GM21528 (cell line): ENCODE data around the gene NTPCR.
A peak's percentile ranks its signal among the peaks of the same experiment; 100 is the strongest.
"Not testable (repeated sequence)": the region's sequence is repeated elsewhere in the genome, so short reads cannot be mapped to it uniquely, and the experiment has no call there.

ENCODE experiments used
- ATAC-seq: cut with Tn5 transposase; IDR thresholded peaks from one replicate; pipeline ENCODE4 v1.9.1; 2021; ENCODE audit warnings: mild to moderate bottlenecking, moderate library complexity; ENCODE audit not compliant: unreplicated experiment, low FRiP score

The NTPCR gene, protein sequence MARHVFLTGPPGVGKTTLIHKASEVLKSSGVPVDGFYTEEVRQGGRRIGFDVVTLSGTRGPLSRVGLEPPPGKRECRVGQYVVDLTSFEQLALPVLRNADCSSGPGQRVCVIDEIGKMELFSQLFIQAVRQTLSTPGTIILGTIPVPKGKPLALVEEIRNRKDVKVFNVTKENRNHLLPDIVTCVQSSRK

DNA sequence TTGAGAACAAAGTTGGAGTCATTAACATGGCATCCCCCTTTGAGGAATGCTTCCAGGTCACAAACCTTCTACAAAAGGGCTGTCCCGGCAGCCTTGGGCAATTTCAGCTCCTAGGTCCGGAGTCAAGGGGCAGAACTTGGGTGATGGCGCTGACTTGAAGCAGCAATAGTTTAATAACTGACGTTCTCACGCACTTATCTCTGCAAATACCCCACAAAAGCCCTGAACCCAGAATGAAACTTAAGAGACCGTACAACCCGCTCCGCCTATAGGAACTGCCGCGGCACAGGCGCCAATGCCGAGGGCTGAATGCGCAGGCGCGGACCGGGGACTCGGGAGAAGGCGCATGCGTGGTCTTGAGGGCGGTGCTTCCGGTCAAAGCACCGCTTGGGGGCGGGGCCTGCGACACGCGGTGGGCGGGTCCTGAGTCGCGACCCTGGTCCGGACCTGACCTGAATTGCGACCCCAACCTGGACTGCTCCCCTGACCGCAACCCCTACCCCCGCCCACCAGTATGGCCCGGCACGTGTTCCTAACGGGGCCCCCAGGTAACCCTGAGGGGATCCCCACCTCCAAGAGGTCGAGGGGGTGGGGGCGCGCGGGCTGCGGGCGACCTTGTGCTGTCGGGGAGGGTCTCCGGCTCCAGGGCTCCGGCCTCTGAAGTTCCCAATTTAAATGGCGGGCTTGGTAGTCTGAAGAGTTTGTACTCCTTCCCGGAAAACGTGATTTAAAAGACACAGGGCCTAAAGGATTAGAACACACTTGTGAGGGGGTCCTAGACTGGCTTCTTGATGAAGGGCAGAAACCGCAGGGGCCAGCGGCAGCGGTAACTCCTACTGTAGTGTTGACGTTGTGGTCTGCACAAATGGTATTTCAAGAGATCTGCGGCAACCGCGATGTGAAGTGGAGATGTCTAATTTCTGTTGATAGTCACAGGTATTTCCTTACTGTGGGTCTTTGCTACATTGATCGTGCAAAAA lies at the start of gene NTPCR:
TSS of gene NTPCR (plus strand) at position 415 of the 980 bp plus-strand sequence. CDS start at position 515, 100 bp downstream.
- peak; percentile 89 for ATAC-seq

- no peak for ATAC-seq
These were observed 49.6 kb upstream of the NTPCR start for GRCh38 chr1:232900818-232901217.

- no peak for ATAC-seq
These were observed 49.2 kb upstream of the NTPCR start for GRCh38 chr1:232901255-232901654.

- ATAC-seq: no peak
These were observed 47.5 kb upstream of the NTPCR start for GRCh38 chr1:232902774-232903350.

DNA sequence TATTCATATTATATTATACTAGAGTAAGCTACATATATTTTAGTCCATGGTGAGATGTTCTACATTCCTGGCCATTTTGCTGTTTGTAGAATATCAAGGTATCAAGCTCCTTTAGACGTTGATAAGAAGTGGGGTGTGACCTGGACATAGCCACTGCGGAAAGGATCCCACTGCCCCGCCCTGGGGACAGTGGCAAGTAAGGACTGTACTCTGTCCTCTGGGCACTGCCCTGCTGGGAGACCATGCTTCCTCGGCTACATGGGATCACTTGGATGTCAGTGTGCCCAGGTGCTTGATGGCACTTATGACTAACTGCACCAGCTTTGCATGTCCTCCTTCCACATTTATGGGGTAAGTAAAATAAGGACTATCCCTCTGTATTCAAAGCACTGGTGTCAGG lies 46.3 kb upstream of the NTPCR start:
- ATAC-seq: no peak

- no peak for ATAC-seq
These were observed 45.8 kb upstream of the NTPCR start for GRCh38 chr1:232904566-232904965.

DNA sequence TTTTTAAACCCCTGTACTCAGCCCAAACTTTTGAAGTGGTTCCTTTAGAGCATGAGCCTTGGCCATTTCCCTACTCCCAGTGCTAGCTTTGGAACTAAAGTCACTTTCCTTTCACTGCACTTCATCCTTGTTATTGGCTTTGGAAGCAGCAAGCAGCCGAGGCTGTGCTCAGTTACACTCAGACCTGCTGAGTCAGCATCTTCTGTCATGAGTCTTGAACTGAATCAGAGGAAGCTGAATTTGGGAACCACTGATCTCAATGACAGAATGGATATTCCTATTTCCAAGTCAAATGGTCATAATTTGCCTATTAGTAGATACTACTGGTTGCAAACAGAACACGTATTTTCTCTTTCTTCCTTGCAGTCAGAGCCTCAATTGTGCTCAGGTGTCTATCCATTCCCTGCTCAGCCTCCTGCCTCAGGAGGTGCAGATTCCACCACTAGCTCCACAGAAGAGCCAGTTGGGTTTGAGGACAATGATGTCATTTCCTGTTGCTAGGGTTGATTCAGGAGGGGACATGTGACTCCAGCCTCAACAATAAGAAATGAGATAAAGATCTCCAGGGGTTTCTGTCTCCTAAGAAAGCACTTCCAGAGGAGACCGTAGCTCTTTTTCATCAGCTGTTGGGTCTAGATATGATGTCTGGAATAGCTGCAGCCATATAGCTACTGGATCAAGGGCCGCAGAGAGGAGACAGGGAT lies 44.9 kb upstream of the NTPCR start:
- no peak for ATAC-seq

- no peak for ATAC-seq
These were observed 44.0 kb upstream of the NTPCR start for GRCh38 chr1:232906441-232906840.

DNA sequence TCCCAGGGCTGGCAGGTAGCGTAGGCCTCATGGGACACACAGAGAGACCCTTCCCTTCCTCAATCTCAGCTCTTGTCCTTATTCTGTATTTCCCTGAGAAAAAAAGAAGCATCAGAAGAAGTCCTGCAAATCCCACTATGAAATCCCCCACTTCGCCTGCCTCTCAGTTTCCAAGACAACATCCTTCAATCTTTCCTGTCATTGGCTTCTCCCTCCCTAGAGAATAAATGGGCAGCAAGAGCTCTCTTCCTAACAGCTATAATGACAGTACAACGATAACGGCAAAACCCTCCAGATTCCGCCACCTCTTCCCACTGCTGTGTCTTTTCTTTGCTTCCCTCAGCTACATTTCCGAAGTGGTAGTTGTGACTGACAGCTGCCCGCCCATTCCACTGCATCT lies 41.6 kb upstream of the NTPCR start:
- no peak for ATAC-seq

- no peak for ATAC-seq
These were observed 40.7 kb upstream of the NTPCR start for GRCh38 chr1:232909752-232910151.

DNA sequence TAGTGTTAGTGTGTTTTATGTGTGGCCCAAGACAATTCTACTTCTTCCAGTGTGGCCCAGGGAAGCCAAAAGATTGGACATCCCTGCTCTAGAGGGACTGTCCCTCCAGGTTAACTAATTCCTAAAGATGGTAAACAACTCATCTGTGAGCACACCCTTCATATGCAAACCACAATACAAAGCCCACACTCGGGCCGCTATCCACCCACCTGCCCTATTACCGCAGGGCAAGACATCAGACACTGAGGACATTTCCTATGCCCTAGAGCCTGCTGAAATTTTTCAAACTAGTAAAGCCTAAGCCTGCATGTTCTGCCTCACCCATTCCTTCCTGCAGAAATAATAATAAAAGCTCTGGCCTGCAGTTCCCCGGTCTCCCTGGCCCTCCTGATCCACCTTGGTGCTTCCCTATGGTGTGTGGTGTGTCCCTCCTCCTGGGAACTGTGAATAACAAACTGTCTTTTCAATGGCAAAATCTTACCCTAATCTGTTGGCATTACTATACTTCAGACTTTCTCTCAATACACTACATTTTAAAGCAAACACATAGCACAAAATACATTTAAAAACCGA lies 39.3 kb upstream of the NTPCR start:
- no peak for ATAC-seq

GRCh38 chr1:232912845-232913580 lies 37.4 kb upstream of the NTPCR start:
- no peak for ATAC-seq

- ATAC-seq: not testable (repeated sequence)
These were observed 36.1 kb upstream of the NTPCR start for GRCh38 chr1:232914271-232914670.

DNA sequence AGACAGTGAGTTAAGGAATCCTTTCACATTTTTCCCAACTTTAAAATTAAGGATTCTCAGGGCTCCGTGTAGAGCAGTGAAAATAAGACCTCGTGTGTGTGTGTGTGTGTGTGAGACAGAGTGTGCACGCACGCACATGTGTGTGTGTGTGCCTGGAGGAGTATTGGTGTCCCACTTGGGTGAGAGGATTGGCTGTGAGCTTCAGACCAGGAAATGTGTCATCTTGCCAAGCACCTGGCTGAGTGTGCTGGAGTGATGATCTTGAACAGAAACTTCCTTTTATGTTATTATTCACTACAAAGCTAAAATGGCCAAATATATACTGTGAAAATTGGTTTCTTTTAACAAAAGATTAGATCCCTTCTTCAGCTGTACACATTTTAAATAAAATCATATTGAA lies 35.2 kb upstream of the NTPCR start:
- no peak for ATAC-seq

- ATAC-seq: no peak
These were observed 33.4 kb upstream of the NTPCR start for GRCh38 chr1:232917053-232917452.

- ATAC-seq: no peak
These were observed 29.0 kb upstream of the NTPCR start for GRCh38 chr1:232921381-232921780.

DNA sequence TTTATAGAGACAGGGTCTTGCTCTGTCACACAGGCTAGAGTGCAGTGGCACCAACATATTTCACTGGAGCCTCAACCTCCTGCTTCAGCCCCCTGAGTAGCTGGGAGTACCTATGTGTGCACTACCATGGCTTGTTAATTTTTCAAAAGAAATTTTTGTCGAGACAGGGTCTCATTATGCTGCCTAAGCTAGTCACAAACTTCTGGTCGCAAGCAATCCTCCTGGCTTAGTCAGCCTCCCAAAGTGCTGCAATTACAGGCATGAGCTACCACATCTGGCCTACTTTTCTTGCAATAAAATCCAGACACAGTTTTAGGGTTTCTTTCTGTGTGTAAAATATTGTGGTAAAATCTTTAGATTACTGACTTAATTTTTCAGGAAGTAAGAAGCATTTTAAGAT lies 27.9 kb upstream of the NTPCR start:
- no peak for ATAC-seq

- ATAC-seq: peak; percentile 57
These were observed 26.5 kb upstream of the NTPCR start for GRCh38 chr1:232923739-232924386.

GRCh38 chr1:232924874-232925273 lies 25.5 kb upstream of the NTPCR start:
- no peak for ATAC-seq
